ENCODE measurements around the gene RABEPK.
"Not testable (repeated sequence)": the region's sequence is repeated elsewhere in the genome, so short reads cannot be mapped to it uniquely, and the experiment has no call there.

Gene RABEPK

GRCh38 chr9:125183054-125183453 lies 17.3 kb upstream of the RABEPK start:
- Histone ChIP-seq H3K4me3 (peak overlapping the region; percentile 31), H3K27ac (peak overlapping the region; percentile 73 to 88)
- DNase-seq (ENCODE audit: low spot score) = no peak
- no peak for TF ChIP-seq CTCF (IDR thresholded peaks at IDR 0.05)

GRCh38 chr9:125183561-125183960 lies 16.8 kb upstream of the RABEPK start:
- no peak for TF ChIP-seq CTCF (IDR thresholded peaks at IDR 0.05)
- no peak for DNase-seq (ENCODE audit: low spot score)
- peak overlapping the region; percentile 31 for H3K4me3 ChIP-seq
- H3K27ac ChIP-seq = peak overlapping the region; percentile 73 to 88

GRCh38 chr9:125189011-125189360 lies 11.4 kb upstream of the RABEPK start:
- TF ChIP-seq CTCF (IDR thresholded peaks at IDR 0.05) = no peak
- H3K27ac ChIP-seq = peak overlapping the region; percentile 96 to 98
- DNase-seq (ENCODE audit: low spot score) = no peak
- peak overlapping the region; percentile 97 for H3K4me3 ChIP-seq

- peak within 1 kb of the TSS; percentile 96 to 98 for H3K27ac ChIP-seq
- peak within 1 kb of the TSS; percentile 97 for H3K4me3 ChIP-seq
- DNase-seq (ENCODE audit: low spot score) = peak; percentile 97
- peak; percentile 28 for TF ChIP-seq CTCF (IDR thresholded peaks at IDR 0.05)
Measured at GRCh38 chr9:125189361-125190289, 10.7 kb upstream of the RABEPK start, which contains the start of gene PPP6C. Gene PPP6C, minus strand, starts transcription at chr9:125189803. Its CDS starts 85 bp downstream, at chr9:125189718.

- no peak for DNase-seq (ENCODE audit: low spot score)
- H3K4me3 ChIP-seq = peak overlapping the region; percentile 97
- no peak for TF ChIP-seq CTCF (IDR thresholded peaks at IDR 0.05)
- H3K27ac ChIP-seq = peak overlapping the region; percentile 96 to 98
Measured at GRCh38 chr9:125190361-125190801, 10.0 kb upstream of the RABEPK start.

- not testable (repeated sequence) for H3K27ac ChIP-seq, H3K4me3 ChIP-seq
Measured at GRCh38 chr9:125194466-125194865, 5.9 kb upstream of the RABEPK start.

GRCh38 chr9:125195591-125195990 lies 4.8 kb upstream of the RABEPK start:
- not testable (repeated sequence) for DNase-seq (ENCODE audit: low spot score); H3K27ac ChIP-seq; H3K4me3 ChIP-seq

More at GRCh38 chr9:125194466-125194865, 5.9 kb upstream of the RABEPK start:
- DNase-seq (ENCODE audit: low spot score) = not testable (repeated sequence)
